Activated naive CD4-positive, alpha-beta T cell treated with Interleukin-2 at 50 U/mL for 16 hours (primary cell): ENCODE data around the gene SEC14L3.

Experiments used
- DNase-seq: peaks from one replicate; pipeline ENCODE4 v3.0.0-alpha.2; 2020

Gene SEC14L3

GRCh38 chr22:30441088-30441487 lies 30.7 kb downstream of the SEC14L3 start:
- DNase-seq: no peak

- no peak for DNase-seq
These were observed 32.0 kb downstream of the SEC14L3 start for GRCh38 chr22:30439836-30440235.

- no peak for DNase-seq
These were observed 32.6 kb downstream of the SEC14L3 start for GRCh38 chr22:30439226-30439625.

- DNase-seq: no peak
These were observed 33.3 kb downstream of the SEC14L3 start for GRCh38 chr22:30438559-30438958.

- no peak for DNase-seq
These were observed 35.6 kb downstream of the SEC14L3 start for GRCh38 chr22:30436196-30436595.

GRCh38 chr22:30435674-30436126 lies 36.1 kb downstream of the SEC14L3 start:
- DNase-seq: peak; percentile 79

- no peak for DNase-seq
These were observed 37.0 kb downstream of the SEC14L3 start for GRCh38 chr22:30434843-30435242.

- DNase-seq: no peak
These were observed 38.0 kb downstream of the SEC14L3 start for GRCh38 chr22:30433773-30434172.

- DNase-seq: no peak
These were observed 38.6 kb downstream of the SEC14L3 start for GRCh38 chr22:30433227-30433626.

GRCh38 chr22:30432520-30432919 lies 39.3 kb downstream of the SEC14L3 start:
- DNase-seq: no peak

- no peak for DNase-seq
These were observed 39.7 kb downstream of the SEC14L3 start for GRCh38 chr22:30432096-30432495.

GRCh38 chr22:30430933-30431332 lies 40.9 kb downstream of the SEC14L3 start:
- DNase-seq: no peak

GRCh38 chr22:30429887-30430286 lies 41.9 kb downstream of the SEC14L3 start:
- no peak for DNase-seq

GRCh38 chr22:30427871-30428270 lies 43.9 kb downstream of the SEC14L3 start:
- no peak for DNase-seq

- DNase-seq: peak; percentile 89
These were observed 45.1 kb downstream of the SEC14L3 start for GRCh38 chr22:30426388-30427353.

- peak; percentile 54 for DNase-seq
These were observed 46.0 kb downstream of the SEC14L3 start, which contains the start of gene MTFP1 for GRCh38 chr22:30425616-30426387. Gene MTFP1 (plus strand): TSS chr22:30425768. CDS start chr22:30425880, 112 bp downstream.

- DNase-seq: no peak
These were observed 46.5 kb downstream of the SEC14L3 start for GRCh38 chr22:30425327-30425615.

- peak; percentile 15 for DNase-seq
These were observed 47.1 kb downstream of the SEC14L3 start for GRCh38 chr22:30424534-30425326.

GRCh38 chr22:30423959-30424533 lies 47.8 kb downstream of the SEC14L3 start:
- DNase-seq: peak; percentile 98

GRCh38 chr22:30423301-30423958 lies 48.4 kb downstream of the SEC14L3 start:
- peak; percentile 69 for DNase-seq

GRCh38 chr22:30422481-30423300 lies 49.1 kb downstream of the SEC14L3 start:
- peak; percentile 48 for DNase-seq
